Keratinocyte (primary cell): ENCODE measurements around the gene ERICH6B. TPM values are rescaled to one million over a fixed set of nuclear protein-coding genes. Genes with fewer than 3 reads are reported as not detected.

Experiments used
- DNase-seq: peaks from one replicate; pipeline ENCODE4 v3.0.0-alpha.2; 2011; ENCODE audit warnings: low read depth, missing footprints, low spot score
- FAIRE-seq: peaks from 2 replicates; lab custom pipeline; 2011; peaks lifted over from hg19 to GRCh38; lab: Jason Lieb, UNC
- H2AFZ ChIP-seq: 2 replicates; pipeline ENCODE4 v1.6.0; 2012; ENCODE audit warnings: low read length, control low read depth, inconsistent platforms; ENCODE audit not compliant: control insufficient read depth
- H3K27ac ChIP-seq: 2 replicates; pipeline ENCODE4 v1.5.1; 2011; ENCODE audit warnings: low read length; ENCODE audit not compliant: control insufficient read depth, insufficient read depth
- H3K27me3 ChIP-seq: 3 replicates; pipeline ENCODE4 v1.6.0; 2011; ENCODE audit warnings: low read length; ENCODE audit not compliant: control insufficient read depth, insufficient read depth; ENCODE audit errors: extremely low read depth
- H3K36me3 ChIP-seq, 2 experiments: 2 replicates in 1 of 2; 3 replicates in 1 of 2; pipeline ENCODE4 v1.5.1; 2011; ENCODE audit warnings: low read length in 2 of 2, mild to moderate bottlenecking in 1 of 2; ENCODE audit not compliant: control insufficient read depth in 2 of 2, insufficient read depth in 2 of 2; ENCODE audit errors: extremely low read depth in 1 of 2
- H3K4me1 ChIP-seq: 3 replicates; pipeline ENCODE4 v1.5.1; 2011; ENCODE audit warnings: low read length; ENCODE audit not compliant: control insufficient read depth, insufficient read depth; ENCODE audit errors: extremely low read depth
- H3K4me2 ChIP-seq: 3 replicates; pipeline ENCODE4 v1.6.0; 2011; ENCODE audit warnings: low read depth, low read length; ENCODE audit not compliant: control insufficient read depth, insufficient read depth; ENCODE audit errors: extremely low read depth
- H3K4me3 ChIP-seq, 3 experiments: fragments of 200-600 bp in 1 of 3; sonication (generic) in 1 of 3; 2 replicates in 2 of 3; 3 replicates in 1 of 3; pipeline ENCODE4 v1.5.1; 2011 to 2016; ENCODE audit warnings: low read length in 3 of 3, mild to moderate bottlenecking in 3 of 3, control low read depth in 2 of 3, inconsistent platforms in 1 of 3, low read depth in 1 of 3, mixed read lengths in 1 of 3, mixed run types in 1 of 3, moderate library complexity in 1 of 3; ENCODE audit not compliant: control insufficient read depth in 2 of 3, insufficient read depth in 2 of 3; ENCODE audit errors: extremely low read depth in 1 of 3
- H3K79me2 ChIP-seq: 2 replicates; pipeline ENCODE4 v1.6.0; 2012; ENCODE audit warnings: low read length; ENCODE audit not compliant: control insufficient read depth, insufficient read depth
- H3K9ac ChIP-seq: 3 replicates; pipeline ENCODE4 v1.6.0; 2011; ENCODE audit warnings: low read length; ENCODE audit not compliant: control insufficient read depth, insufficient read depth; ENCODE audit errors: extremely low read depth
- H3K9me1 ChIP-seq: 3 replicates; pipeline ENCODE4 v1.6.0; 2011; ENCODE audit warnings: low read length; ENCODE audit not compliant: control insufficient read depth, insufficient read depth; ENCODE audit errors: extremely low read depth
- H3K9me3 ChIP-seq: 2 replicates; pipeline ENCODE4 v1.5.1; 2012; ENCODE audit warnings: low read depth, low read length; ENCODE audit not compliant: control insufficient read depth
- H4K20me1 ChIP-seq: 3 replicates; pipeline ENCODE4 v1.6.0; 2011; ENCODE audit warnings: low read length; ENCODE audit not compliant: control insufficient read depth, insufficient read depth; ENCODE audit errors: extremely low read depth
- CTCF ChIP-seq, 3 experiments: IDR thresholded peaks in 1 of 3; conservative IDR thresholded peaks in 1 of 3; optimal IDR thresholded peaks in 1 of 3; 2 replicates in 2 of 3; 3 replicates in 1 of 3; pipeline versions ENCODE3 to v1.5.1; 2011; ENCODE audit warnings: low read length in 3 of 3, mild to moderate bottlenecking in 3 of 3, moderate library complexity in 2 of 3, control low read depth in 1 of 3, inconsistent platforms in 1 of 3; ENCODE audit not compliant: insufficient read depth in 2 of 3; ENCODE audit errors: extremely low read depth in 1 of 3
- EZH2 ChIP-seq: IDR thresholded peaks from one replicate; pipeline ENCODE4 v1.6.1; 2012; ENCODE audit warnings: inconsistent platforms, mild to moderate bottlenecking, low read length, moderate library complexity
- dilution Hi-C: fragments of 300-500 bp; cut with MboI; formaldehyde crosslinking; loops from one replicate; pipeline ENCODE4 v1.7.0; 2020; ENCODE audit warnings: low sequenced_read_pairs; ENCODE audit not compliant: extremely low pct_ligation_motif_present
- polyA plus RNA-seq, 5 experiments: library from polyadenylated mRNA; depleted of rRNA in 3 of 5; stranded (reverse) in 3 of 5; stranded (forward) in 1 of 5; unstranded in 1 of 5; fragments of >200 nt; gene quantifications; 1 replicate in 1 of 5; 2 replicates in 3 of 5; 3 replicates in 1 of 5; pipeline versions ENCODE4 v1.2.1 to v1.2.3, GENCODE V29; 2011 to 2012; ENCODE audit warnings: missing spikeins in 2 of 5, low read depth in 1 of 5, low replicate concordance in 1 of 5

The ERICH6B gene
- polyA plus RNA-seq, 1 donor (not counting 4 experiments of a cell fraction or from before 2014, with no cell fraction given): not detected

- Histone ChIP-seq H3K4me3 (no peak overlapping the region), H3K36me3 (no peaks in the 10 kb centered on the region), H3K27ac (no peak overlapping the region), H3K9ac (no peak overlapping the region), H3K4me2 (no peak overlapping the region), H2AFZ (no peak overlapping the region), H3K4me1 (peaks cover 5% of the 10 kb centered on the region), H3K79me2 (no peaks in the 10 kb centered on the region), H3K27me3 (peaks cover 10% of the 10 kb centered on the region), H4K20me1 (no peaks in the 10 kb centered on the region), H3K9me1 (no peaks in the 10 kb centered on the region), H3K9me3 (no peaks in the 10 kb centered on the region)
- no peak for TF ChIP-seq CTCF (optimal IDR thresholded peaks at IDR 0.05 in 1 of 3, IDR thresholded peaks at IDR 0.05 in 1 of 3, conservative IDR thresholded peaks at IDR 0.05 in 1 of 3; ENCODE audit: extremely low read depth in 1 of 3, insufficient read depth in 2 of 3, low read length in 3 of 3)
- TF ChIP-seq EZH2: no peak
- DNase-seq (no peak), FAIRE-seq (no peak)
- dilution Hi-C loops: no loop called here
Observed at GRCh38 chr13:45627656-45628055, 12.1 kb upstream of the ERICH6B start.

GRCh38 chr13:45626731-45627374 is 11.3 kb upstream of the ERICH6B start:
- Histone ChIP-seq H3K79me2 (no peaks in the 10 kb centered on the region), H3K4me1 (peaks cover 5% of the 10 kb centered on the region), H3K4me2 (no peak overlapping the region), H3K27me3 (peaks cover 13% of the 10 kb centered on the region), H3K4me3 (no peak overlapping the region), H3K36me3 (no peaks in the 10 kb centered on the region), H2AFZ (no peak overlapping the region), H3K9me3 (no peaks in the 10 kb centered on the region), H3K9me1 (no peaks in the 10 kb centered on the region), H3K27ac (no peak overlapping the region), H3K9ac (no peak overlapping the region), H4K20me1 (no peaks in the 10 kb centered on the region)
- dilution Hi-C loops: no loop called here
- TF ChIP-seq EZH2: no peak
- no peak for TF ChIP-seq CTCF (optimal IDR thresholded peaks at IDR 0.05 in 1 of 3, IDR thresholded peaks at IDR 0.05 in 1 of 3, conservative IDR thresholded peaks at IDR 0.05 in 1 of 3; ENCODE audit: extremely low read depth in 1 of 3, insufficient read depth in 2 of 3, low read length in 3 of 3)
- no peak for DNase-seq
- FAIRE-seq: no peak
